Fibroblast of skin of left biceps (primary cell): Measurements from ENCODE around the gene METTL16.
A peak's percentile ranks its signal among the peaks of the same experiment; 100 is the strongest.

Experiments used
- DNase-seq, 2 experiments: peaks; one replicate each; pipeline ENCODE4 v3.0.0-alpha.2; 2013; ENCODE audit warnings: low read depth in 2 of 2

METTL16 gene

DNA sequence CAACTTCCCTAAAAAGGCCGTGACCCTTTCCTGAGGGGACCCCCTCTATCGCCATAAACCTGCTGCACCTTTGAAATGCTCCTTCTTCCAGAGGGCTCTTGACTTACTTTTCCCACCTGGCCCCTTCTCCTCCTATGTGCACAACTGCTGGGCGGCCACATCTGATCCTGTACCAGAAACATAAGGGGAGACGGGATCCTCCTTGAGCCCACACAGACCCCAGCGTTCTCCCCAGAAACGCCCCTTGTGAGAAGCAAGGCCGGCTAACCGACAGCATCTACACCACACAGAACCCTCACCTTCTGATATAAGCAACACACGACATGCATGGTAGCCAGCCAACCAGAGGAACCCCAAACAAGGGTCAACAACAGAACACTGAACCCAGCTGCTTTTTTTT is 96.6 kb downstream of the METTL16 start:
- no peak for DNase-seq

DNA sequence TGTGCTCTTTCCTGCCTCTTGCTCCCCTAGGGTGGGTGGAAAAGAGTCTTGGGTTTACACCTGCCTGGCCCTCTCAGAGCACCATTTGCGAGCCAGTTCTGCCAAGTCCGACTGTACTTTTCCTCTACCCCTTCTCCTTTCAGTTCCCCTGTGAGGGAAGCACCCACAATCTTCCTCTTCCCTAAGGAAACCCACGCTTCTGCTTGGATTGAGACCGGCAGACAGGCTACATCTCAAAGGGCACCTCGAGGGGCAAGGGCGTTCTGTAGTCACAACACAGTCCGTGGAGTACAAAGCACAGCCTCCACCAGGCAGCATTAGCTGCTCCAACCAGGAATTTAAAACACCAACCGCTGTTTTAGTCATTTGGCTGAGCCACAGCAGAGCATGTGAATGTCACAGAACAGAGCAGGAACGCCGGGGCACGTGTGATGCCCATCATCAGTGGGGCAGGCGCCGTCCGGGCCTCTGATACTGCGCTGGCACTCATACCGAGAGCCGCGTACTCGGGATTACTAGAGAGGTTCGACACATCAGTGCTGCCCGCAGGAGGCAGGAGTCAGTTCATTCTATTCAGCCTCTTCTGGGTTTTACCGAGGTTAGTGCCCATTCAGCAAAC is 97.1 kb downstream of the METTL16 start:
- DNase-seq = no peak

DNA sequence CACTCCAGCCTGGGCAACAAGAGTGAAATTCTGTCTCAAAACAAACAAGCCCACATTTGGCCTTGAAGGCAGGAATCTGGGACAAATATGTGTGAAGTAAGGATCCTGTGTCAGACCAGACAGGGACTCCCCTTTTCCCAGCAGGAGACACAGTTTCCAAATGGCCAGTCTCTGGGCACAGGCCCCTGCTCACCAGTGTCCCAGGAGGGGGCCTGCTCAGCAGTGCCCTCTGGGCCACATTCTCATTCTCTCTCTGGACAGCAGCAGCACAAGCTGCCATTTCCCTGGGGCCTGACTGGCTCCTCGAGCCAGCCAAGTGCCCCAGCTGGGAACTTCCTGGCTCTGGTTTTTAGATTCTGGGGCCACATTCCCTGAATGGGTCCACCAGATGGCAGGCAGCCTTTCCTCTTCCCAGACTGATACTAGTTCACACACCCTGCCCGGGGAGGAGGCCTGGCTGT is 99.1 kb downstream of the METTL16 start:
- no peak for DNase-seq

- no peak for DNase-seq
These were observed 100.7 kb downstream of the METTL16 start for GRCh38 chr17:2410951-2411350.

GRCh38 chr17:2406903-2407790 is 104.5 kb downstream of the METTL16 start:
- DNase-seq = peak in 1 of 2 experiments; percentile 24

DNA sequence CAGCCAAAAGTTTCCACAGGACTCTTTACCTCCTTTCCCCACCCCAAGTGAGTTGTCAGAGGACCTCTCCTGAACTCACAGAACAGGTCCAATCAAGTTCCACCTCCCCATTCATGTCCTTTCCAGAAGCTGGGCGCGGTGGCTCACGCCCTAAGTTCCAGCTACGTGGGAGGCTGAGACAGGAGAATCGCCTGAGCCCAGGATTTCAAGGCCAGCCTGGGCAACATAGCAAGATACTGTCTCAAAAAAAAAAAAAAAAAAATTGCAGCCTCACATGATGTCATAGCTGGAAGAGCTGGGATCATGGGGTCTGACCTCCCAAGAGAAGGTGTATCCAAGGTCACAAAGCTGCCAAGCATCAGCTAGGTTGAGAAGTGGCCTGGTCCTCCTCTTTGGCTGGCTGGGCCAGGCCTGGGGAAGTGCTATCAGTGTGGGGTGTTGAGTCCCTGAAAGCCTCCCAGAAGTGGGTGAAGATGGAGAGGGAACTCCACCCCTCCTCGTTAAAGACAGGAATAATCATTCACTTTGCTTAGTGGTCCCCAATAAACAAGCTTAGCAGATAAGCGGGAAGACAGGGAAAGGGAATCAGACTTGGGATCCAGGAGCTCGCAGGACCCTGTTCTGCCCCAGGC is 105.3 kb downstream of the METTL16 start:
- no peak for DNase-seq

- DNase-seq = peak; percentile 73 to 76
These were observed 106.3 kb downstream of the METTL16 start for GRCh38 chr17:2405247-2405926.

DNA sequence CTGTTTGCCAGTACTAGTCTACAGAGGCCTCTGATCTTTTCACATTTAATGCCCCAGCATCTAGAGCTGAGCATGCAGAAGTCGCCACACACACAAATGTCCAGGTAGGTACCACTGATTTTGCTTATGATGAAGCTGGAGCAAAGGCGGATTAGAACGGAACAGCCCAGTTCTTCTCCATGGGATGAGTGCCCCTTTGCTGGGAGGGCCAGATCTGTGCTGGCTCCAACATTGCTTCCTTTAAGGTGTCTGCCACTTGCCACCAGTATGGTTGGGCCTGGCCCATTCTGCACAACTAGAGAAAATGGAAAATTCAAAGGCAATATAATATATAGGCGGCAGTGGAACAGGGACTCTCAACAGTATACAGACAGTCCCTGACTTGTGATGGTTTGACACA is 108.6 kb downstream of the METTL16 start:
- no peak for DNase-seq

DNA sequence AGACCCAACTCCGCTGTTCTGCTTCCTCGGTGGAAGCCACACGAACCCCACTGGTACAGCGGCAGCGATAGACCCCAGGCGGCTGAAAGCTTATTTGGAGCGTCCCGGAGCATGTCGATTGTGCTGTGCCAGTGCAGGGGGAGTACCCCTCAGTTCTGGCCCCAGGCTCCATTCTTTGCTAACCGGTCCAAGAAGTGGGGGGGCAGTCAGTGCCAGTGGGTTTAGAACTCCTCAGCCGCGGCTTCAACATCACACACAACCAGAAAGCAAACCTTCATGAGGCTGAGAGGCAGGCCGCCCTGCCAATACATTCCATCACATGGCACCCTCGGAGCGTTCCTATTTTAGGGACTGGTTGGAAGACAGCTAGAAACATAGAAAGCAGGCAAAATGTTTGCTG is 109.1 kb downstream of the METTL16 start:
- DNase-seq = no peak

DNA sequence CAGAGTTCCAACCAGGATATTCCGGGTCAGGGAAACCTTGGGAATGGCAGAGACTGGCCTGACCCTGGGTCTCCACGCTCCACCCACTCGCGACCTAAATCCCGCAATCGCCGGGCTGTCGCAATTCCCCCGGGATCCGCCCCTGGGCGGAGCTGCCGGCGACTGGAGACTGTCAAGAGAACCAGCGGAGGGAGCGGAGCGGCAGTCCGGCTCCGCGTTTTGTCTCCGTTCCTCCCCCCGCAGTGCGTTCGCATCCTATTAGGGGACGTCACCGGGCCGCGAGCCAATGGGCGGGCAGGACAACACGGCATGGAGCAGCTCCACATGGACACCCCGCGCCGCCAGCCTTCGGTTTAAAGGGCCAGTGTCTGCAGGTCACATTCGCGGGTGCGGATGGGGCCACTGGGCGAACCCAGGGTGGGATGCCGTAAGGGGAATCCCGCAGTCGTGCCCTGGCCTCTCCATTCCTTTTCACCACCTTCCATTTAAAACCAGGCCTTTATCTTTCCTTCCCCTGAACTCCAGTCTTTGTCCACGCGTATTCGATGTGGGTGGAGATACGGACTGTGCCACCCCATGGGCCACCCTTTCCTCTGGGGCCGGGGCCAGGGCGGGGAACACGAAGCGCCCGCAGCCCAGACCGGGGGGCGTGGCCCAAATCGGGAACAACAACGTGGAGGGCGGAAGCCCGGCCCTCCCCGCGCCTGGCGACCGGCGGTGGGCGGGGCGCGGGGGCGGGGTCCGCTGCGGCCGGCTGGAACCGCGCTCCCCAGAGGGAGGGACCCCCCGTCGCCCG is 110.1 kb downstream of the METTL16 start:
- DNase-seq = peak; percentile 99

DNA sequence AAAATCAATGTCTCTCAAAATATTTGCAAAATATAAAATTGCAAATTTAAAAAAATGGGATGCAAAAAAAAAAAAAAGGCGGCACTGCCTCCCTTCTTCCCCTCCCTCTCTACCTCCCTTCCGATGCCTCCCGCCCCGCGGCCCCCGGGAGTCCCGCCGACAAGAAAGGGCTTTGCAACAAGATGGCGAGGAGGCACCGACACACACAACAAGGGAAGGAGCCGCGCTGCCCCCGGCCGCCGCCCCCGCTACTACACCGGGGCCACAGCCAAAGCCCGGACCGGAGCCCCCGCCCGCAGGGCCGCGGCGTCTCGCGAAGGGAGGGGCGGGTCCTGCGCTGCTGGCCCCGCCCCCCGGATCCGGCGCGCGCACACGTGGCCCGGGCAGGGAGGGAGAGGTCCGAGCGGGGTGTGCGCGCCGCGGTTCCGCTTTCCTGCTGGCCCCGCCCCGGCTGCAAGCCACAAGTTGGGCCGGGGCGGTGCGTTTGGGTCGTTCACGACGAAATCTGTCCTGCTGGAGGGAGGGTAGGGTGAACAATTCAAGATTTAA is 110.7 kb downstream of the METTL16 start, which contains the start of gene MNT:
TSS of gene MNT (minus strand) at position 184 of the 549 bp plus-strand sequence. CDS start 348 bp downstream, outside the sequence.
- peak; percentile 92 to 94 for DNase-seq

DNA sequence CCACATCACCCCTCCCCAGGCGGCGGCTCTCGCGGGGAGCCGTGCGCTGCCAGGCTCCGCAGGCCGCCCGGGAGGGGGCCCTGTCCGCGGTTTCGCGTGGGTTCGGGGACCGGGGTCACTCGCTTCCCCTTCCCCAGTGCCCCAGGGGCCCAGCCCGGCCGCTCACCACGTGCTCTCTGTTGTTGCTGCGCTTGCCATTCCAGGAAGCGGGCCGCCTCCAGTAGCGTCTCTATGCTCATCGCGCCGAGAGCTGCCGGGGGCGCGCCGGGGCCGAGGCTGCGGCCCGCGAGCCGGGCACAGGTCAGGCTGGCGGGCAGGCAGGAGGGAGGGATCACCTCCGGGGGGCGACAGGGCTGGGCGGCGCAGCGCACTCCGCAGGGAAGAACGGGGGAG is 111.2 kb downstream of the METTL16 start:
- DNase-seq = no peak

GRCh38 chr17:2399572-2400473 is 111.9 kb downstream of the METTL16 start:
- DNase-seq = peak; percentile 87

DNA sequence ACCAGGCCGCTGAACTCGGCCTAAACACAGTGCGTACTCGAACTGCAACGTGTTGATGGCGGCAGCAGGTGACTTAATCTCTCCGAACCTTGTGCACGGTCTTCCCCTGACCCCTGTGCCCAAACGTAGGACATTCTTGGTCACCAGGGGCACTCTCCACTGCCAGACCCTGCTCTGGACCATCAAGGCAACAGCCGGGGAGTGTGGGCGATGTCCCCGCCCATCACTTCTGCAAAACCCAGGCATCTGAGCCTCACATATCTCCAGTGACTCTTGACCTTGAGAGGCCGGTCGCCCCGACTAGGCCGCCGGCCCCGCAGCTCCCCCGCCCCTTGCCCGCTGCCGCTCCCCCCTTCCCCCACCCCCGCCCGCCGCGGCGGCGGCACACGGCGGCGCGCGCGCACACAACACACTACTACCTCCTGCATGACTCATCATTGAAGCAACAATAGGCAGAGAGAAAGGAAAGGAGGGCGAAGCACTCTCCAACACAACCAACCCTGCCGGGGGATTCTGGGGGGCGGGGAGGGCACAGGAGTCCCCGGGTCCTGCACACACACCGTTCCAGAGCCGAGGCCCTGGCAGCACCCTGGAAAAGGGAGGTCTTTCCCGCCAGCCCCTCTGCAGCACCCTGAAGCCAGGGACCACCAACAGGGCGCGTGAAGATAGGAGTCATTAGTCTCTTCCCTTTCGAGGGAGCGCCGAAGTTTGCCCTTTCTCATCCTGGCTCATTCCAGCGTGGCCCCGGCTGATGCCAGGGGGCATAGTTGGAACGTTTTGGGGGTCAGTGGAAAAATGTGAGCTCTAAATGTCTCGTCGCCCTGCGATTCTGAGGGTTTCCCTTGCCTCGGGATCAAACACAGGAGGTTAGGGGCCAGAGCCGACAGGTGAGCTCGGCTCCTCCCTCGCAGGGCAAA is 112.8 kb downstream of the METTL16 start:
- peak; percentile 45 to 51 for DNase-seq

- DNase-seq = no peak
These were observed 113.5 kb downstream of the METTL16 start for GRCh38 chr17:2398182-2398581.

DNA sequence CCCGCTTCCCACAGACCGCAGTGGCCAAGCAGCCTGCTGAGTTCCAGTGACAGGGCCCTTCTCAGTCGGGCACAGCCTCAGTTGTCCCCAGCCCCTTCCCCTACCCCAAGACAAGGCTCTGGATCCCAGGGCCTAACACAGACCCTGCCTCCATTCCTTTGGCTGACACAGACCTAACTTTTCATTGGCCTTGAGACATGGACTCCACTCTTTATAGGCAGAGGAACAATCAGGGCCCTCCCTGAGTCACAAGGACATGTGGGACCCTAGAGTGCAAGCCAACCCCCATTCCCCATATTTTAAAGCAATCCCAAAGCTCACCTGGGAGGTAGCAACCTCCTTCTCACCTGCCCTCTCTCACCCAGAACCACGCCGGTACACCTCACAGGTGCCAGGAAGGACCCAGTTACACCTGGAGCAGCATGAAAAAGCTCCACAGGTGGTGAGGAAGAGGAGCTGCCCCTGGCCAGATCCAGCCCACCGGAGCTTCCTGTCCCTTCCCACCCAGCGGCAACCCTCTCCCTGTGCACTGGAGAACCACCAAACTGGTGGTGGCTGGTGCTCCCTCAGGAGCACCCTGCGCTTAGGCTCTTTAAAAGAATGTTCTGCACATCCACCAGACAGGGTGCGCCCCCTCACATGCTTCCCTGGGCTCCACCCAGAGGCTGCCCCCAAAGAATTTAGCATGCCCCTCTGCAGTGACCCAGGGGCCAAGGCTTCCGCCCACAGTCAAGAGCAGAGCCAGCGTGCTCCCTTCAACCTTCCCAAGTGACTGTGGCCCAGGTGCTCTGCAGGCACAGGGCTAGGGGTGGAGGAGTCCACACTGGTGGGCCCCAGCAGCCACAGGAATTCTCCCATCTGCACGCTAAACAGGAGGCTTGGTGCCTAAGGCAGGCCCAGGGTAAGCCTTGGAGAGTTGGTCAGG is 114.2 kb downstream of the METTL16 start:
- no peak for DNase-seq

GRCh38 chr17:2396568-2397246 is 115.0 kb downstream of the METTL16 start:
- DNase-seq = peak; percentile 90 to 91
